ENCODE results near the gene RAC3.

RAC3 gene

GRCh38 chr17:82045936-82046484 lies 14.5 kb downstream of the RAC3 start:
- no peak for DNase-seq

- DNase-seq = no peak
These were observed 15.4 kb downstream of the RAC3 start for GRCh38 chr17:82046903-82047302.

- DNase-seq = no peak
These were observed 15.9 kb downstream of the RAC3 start for GRCh38 chr17:82047379-82047778.

GRCh38 chr17:82047914-82048570 lies 16.6 kb downstream of the RAC3 start:
- no peak for DNase-seq

- DNase-seq = no peak
These were observed 17.1 kb downstream of the RAC3 start for GRCh38 chr17:82048571-82048971.

GRCh38 chr17:82049106-82049505 lies 17.6 kb downstream of the RAC3 start:
- DNase-seq = no peak

- no peak for DNase-seq
These were observed 18.1 kb downstream of the RAC3 start for GRCh38 chr17:82049521-82049971.

- DNase-seq = no peak
These were observed 18.8 kb downstream of the RAC3 start for GRCh38 chr17:82050152-82050760.

- no peak for DNase-seq
These were observed 19.5 kb downstream of the RAC3 start for GRCh38 chr17:82050761-82051641.

GRCh38 chr17:82051776-82052637 lies 20.5 kb downstream of the RAC3 start, which contains the start of the genes GPS1 and RFNG:
GPS1 (plus strand) TSS chr17:82051898; CDS start chr17:82051932, 34 bp downstream.
RFNG (minus strand) TSS chr17:82051811; CDS start chr17:82051766, 45 bp downstream.
- DNase-seq = peak; percentile 77

GRCh38 chr17:82052638-82053059 lies 21.2 kb downstream of the RAC3 start:
- no peak for DNase-seq

GRCh38 chr17:82053130-82053529 lies 21.7 kb downstream of the RAC3 start:
- no peak for DNase-seq

- DNase-seq = no peak
These were observed 22.2 kb downstream of the RAC3 start for GRCh38 chr17:82053556-82054263.

- DNase-seq = no peak
These were observed 23.0 kb downstream of the RAC3 start for GRCh38 chr17:82054351-82055022.

- no peak for DNase-seq
These were observed 23.8 kb downstream of the RAC3 start for GRCh38 chr17:82055023-82055964.

- no peak for DNase-seq
These were observed 24.7 kb downstream of the RAC3 start for GRCh38 chr17:82055965-82056728.

- no peak for DNase-seq
These were observed 25.5 kb downstream of the RAC3 start for GRCh38 chr17:82056729-82057621.
